CD4-positive, alpha-beta T cell (primary cell): ENCODE measurements around the gene NOTCH3. TPM values are rescaled to one million over a fixed set of nuclear protein-coding genes. Genes with fewer than 3 reads are reported as not detected.

Experiments
- ATAC-seq: fragments of 200-7000 bp; cut with Tn5 transposase; one replicate; pipeline ENCODE4 v1.10.0; 2022; ENCODE audit warnings: mild to moderate bottlenecking; ENCODE audit not compliant: poor library complexity
- CTCF ChIA-PET: fragments of 350-600 bp; sonication (Branson Sonifier 250); formaldehyde crosslinking; loops from one replicate; lab custom pipeline; 2021; ENCODE audit warnings: antibody characterized with exemption, inconsistent platforms; lab: Charles Lee
- POLR2A ChIA-PET: fragments of 350-600 bp; sonication (Branson Sonifier 250); formaldehyde crosslinking; loops from one replicate; lab custom pipeline; 2021; ENCODE audit warnings: antibody characterized with exemption, inconsistent platforms; lab: Charles Lee
- DNase-seq, 14 experiments: peaks; one replicate each; pipeline ENCODE4 v3.0.0-alpha.2; 2013 to 2020; ENCODE audit warnings: mixed read lengths in 2 of 14
- H3K27ac ChIP-seq, 2 donors: one replicate each; pipeline versions ENCODE4 v1.5.1 to v1.7.0; 2013; ENCODE audit warnings: low read length in 2 of 2, low read depth in 1 of 2, mild to moderate bottlenecking in 1 of 2
- H3K27me3 ChIP-seq, 2 experiments: 1 replicate in 1 of 2; 2 replicates in 1 of 2; pipeline versions ENCODE4 v1.6.1 to v1.7.0; 2013; ENCODE audit warnings: low read length in 2 of 2, control low read depth in 1 of 2, mild to moderate bottlenecking in 1 of 2, moderate library complexity in 1 of 2; ENCODE audit not compliant: insufficient read depth in 2 of 2, control insufficient read depth in 1 of 2
- H3K36me3 ChIP-seq: one replicate; pipeline ENCODE4 v1.6.1; 2013; ENCODE audit warnings: low read length, control low read depth; ENCODE audit not compliant: insufficient read depth
- H3K4me1 ChIP-seq: one replicate; pipeline ENCODE4 v1.6.1; 2013; ENCODE audit warnings: low read length, control low read depth; ENCODE audit not compliant: insufficient read depth
- H3K4me3 ChIP-seq: one replicate; pipeline ENCODE4 v1.5.1; 2013; ENCODE audit warnings: mild to moderate bottlenecking, low read length, moderate library complexity
- H3K9me3 ChIP-seq, 2 experiments: 1 replicate in 1 of 2; 2 replicates in 1 of 2; pipeline versions ENCODE4 v1.6.1 to v1.7.0; 2013; ENCODE audit warnings: low read length in 2 of 2, mild to moderate bottlenecking in 2 of 2, control low read depth in 1 of 2, moderate library complexity in 1 of 2; ENCODE audit not compliant: control insufficient read depth in 1 of 2, insufficient read depth in 1 of 2
- H3K27ac Mint-ChIP-seq: one replicate; pipeline ENCODE4 v1.8.0; 2020; ENCODE audit warnings: mixed read lengths
- H3K27me3 Mint-ChIP-seq: one replicate; pipeline ENCODE4 v1.8.0; 2021; ENCODE audit warnings: mixed read lengths
- H3K36me3 Mint-ChIP-seq: one replicate; pipeline ENCODE4 v1.8.0; 2021; ENCODE audit warnings: low read depth, mixed read lengths
- H3K4me1 Mint-ChIP-seq: one replicate; pipeline ENCODE4 v1.8.0; 2021; ENCODE audit warnings: low read depth, mixed read lengths
- H3K4me3 Mint-ChIP-seq: one replicate; pipeline ENCODE4 v1.8.0; 2020; ENCODE audit warnings: mild to moderate bottlenecking, mixed read lengths
- H3K9me3 Mint-ChIP-seq: one replicate; pipeline ENCODE4 v1.8.0; 2020; ENCODE audit warnings: mixed read lengths
- CTCF ChIP-seq: fragments of 200-600 bp; IDR thresholded peaks from one replicate; pipeline ENCODE4 v1.8.0; 2022; ENCODE audit warnings: antibody characterized with exemption, mild to moderate bottlenecking
- intact Hi-C, 2 experiments: fragments of 100-400 bp; cut with DNase I in 1 of 2; cut with micrococcal nuclease in 1 of 2; formaldehyde crosslinking; loops; one replicate each; pipeline versions ENCODE4 v1.15.1 to v1.9.0; 2023 to 2025; cut with DNase I, micrococcal nuclease
- total RNA-seq, 174 experiments: library from RNA in 2 of 174; stranded (reverse) in 2 of 174; gene quantifications; one replicate each; pipeline ENCODE4 v1.2.3 and lab custom pipeline; 2021 to 2026

Gene NOTCH3
- total RNA-seq, 2 experiments from 2014 or later = not detected

- Mint-ChIP-seq H3K27me3 (no peaks in the 10 kb centered on the region), H3K9me3 (no peaks in the 10 kb centered on the region), H3K36me3 (peaks cover 78% of the 10 kb centered on the region), H3K4me1 (no peaks in the 10 kb centered on the region), H3K27ac (no peak overlapping the region), H3K4me3 (no peak overlapping the region)
- intact Hi-C loops = no loop called here
- Histone ChIP-seq H3K4me1 (no peaks in the 10 kb centered on the region), H3K27ac (no peak overlapping the region), H3K27me3 (no peaks in the 10 kb centered on the region), H3K9me3 (no peaks in the 10 kb centered on the region), H3K4me3 (no peak overlapping the region), H3K36me3 (peaks cover 93% of the 10 kb centered on the region)
- POLR2A ChIA-PET = no interaction called here
- no peak for TF ChIP-seq CTCF
- DNase-seq = no peak
- ATAC-seq = no peak
- CTCF ChIA-PET = no interaction called here
Measured at GRCh38 chr19:15247107-15248014, 46.6 kb upstream of the NOTCH3 start.

GRCh38 chr19:15246198-15246481 lies 45.3 kb upstream of the NOTCH3 start:
- ATAC-seq (no peak), DNase-seq (no peak)
- H3K9me3 ChIP-seq = no peaks in the 10 kb centered on the region
- H3K9me3 Mint-ChIP-seq = no peaks in the 10 kb centered on the region
- no peak overlapping the region for H3K4me3 Mint-ChIP-seq
- H3K36me3 Mint-ChIP-seq = peaks cover 78% of the 10 kb centered on the region
- H3K4me1 ChIP-seq = no peaks in the 10 kb centered on the region
- H3K27me3 ChIP-seq = no peaks in the 10 kb centered on the region
- intact Hi-C loops = no loop called here
- no peak overlapping the region for H3K27ac ChIP-seq
- H3K27ac Mint-ChIP-seq = no peak overlapping the region
- ChIA-PET POLR2A (no interaction called here), CTCF (no interaction called here)
- peaks cover 91% of the 10 kb centered on the region for H3K36me3 ChIP-seq
- no peaks in the 10 kb centered on the region for H3K4me1 Mint-ChIP-seq
- H3K27me3 Mint-ChIP-seq = no peaks in the 10 kb centered on the region
- TF ChIP-seq CTCF = no peak
- H3K4me3 ChIP-seq = no peak overlapping the region

- Mint-ChIP-seq H3K27ac (no peak overlapping the region), H3K4me3 (no peak overlapping the region), H3K9me3 (no peaks in the 10 kb centered on the region), H3K4me1 (no peaks in the 10 kb centered on the region), H3K36me3 (peaks cover 80% of the 10 kb centered on the region), H3K27me3 (no peaks in the 10 kb centered on the region)
- Histone ChIP-seq H3K4me3 (no peak overlapping the region), H3K36me3 (peaks cover 91% of the 10 kb centered on the region), H3K9me3 (no peaks in the 10 kb centered on the region), H3K27ac (no peak overlapping the region), H3K27me3 (no peaks in the 10 kb centered on the region), H3K4me1 (no peaks in the 10 kb centered on the region)
- ATAC-seq (no peak), DNase-seq (no peak)
- intact Hi-C loops = no loop called here
- ChIA-PET POLR2A (no interaction called here), CTCF (no interaction called here)
- TF ChIP-seq CTCF = no peak
Measured at GRCh38 chr19:15245370-15246197, 44.8 kb upstream of the NOTCH3 start.
